Gastrocnemius medialis (tissue), 4 donors: ENCODE measurements around the gene DTNB.
"Not testable (repeated sequence)": the region's sequence is repeated elsewhere in the genome, so short reads cannot be mapped to it uniquely, and the experiment has no call there.

ENCODE experiments used
- POLR2A ChIP-seq, 2 donors: fragments of 450-650 bp; IDR thresholded peaks; one replicate each; pipeline ENCODE4 v1.6.1; 2017; ENCODE audit warnings: antibody characterized with exemption in 2 of 2, mild to moderate bottlenecking in 2 of 2, moderate library complexity in 2 of 2
- TF ChIP-seq, protein P1 (sequence below), 5 experiments: fragments of 450-650 bp in 3 of 5; fragments of 200-600 bp in 2 of 5; sonication (generic) in 2 of 5; IDR thresholded peaks in 4 of 5; conservative IDR thresholded peaks in 1 of 5; 1 replicate in 4 of 5; 2 replicates in 1 of 5; pipeline ENCODE4 v1.5.1; 2016 to 2019; ENCODE audit warnings: antibody characterized with exemption in 5 of 5, mild to moderate bottlenecking in 3 of 5, moderate library complexity in 3 of 5

GRCh38 chr2:25633801-25634200 is 39.6 kb downstream of the DTNB start:
- TF ChIP-seq POLR2A (IDR thresholded peaks at IDR 0.05) = not testable (repeated sequence)
- TF ChIP-seq, protein P1, sequence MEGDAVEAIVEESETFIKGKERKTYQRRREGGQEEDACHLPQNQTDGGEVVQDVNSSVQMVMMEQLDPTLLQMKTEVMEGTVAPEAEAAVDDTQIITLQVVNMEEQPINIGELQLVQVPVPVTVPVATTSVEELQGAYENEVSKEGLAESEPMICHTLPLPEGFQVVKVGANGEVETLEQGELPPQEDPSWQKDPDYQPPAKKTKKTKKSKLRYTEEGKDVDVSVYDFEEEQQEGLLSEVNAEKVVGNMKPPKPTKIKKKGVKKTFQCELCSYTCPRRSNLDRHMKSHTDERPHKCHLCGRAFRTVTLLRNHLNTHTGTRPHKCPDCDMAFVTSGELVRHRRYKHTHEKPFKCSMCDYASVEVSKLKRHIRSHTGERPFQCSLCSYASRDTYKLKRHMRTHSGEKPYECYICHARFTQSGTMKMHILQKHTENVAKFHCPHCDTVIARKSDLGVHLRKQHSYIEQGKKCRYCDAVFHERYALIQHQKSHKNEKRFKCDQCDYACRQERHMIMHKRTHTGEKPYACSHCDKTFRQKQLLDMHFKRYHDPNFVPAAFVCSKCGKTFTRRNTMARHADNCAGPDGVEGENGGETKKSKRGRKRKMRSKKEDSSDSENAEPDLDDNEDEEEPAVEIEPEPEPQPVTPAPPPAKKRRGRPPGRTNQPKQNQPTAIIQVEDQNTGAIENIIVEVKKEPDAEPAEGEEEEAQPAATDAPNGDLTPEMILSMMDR (IDR thresholded peaks at IDR 0.05 in 4 of 5, conservative IDR thresholded peaks at IDR 0.05 in 1 of 5) = not testable (repeated sequence)
